Neuronal stem cell (in vitro differentiated cells): Measurements from ENCODE around the gene PITPNM1.
A peak's percentile ranks its signal among the peaks of the same experiment; 100 is the strongest.
"Not testable (repeated sequence)": the region's sequence is repeated elsewhere in the genome, so short reads cannot be mapped to it uniquely, and the experiment has no call there.

ENCODE experiments used
- DNase-seq: peaks from one replicate; pipeline ENCODE4 v3.0.0-alpha.2; 2013; ENCODE audit warnings: low spot score
- H2AFZ ChIP-seq: one replicate; pipeline ENCODE4 v1.6.1; 2013; ENCODE audit warnings: mild to moderate bottlenecking, low read length, inconsistent platforms
- H2AK5ac ChIP-seq: 2 replicates; pipeline ENCODE4 v1.6.1; 2013; ENCODE audit warnings: low read depth, mild to moderate bottlenecking, inconsistent platforms, low read length, moderate library complexity, mixed read lengths
- H2BK120ac ChIP-seq: 2 replicates; pipeline ENCODE4 v1.6.1; 2013; ENCODE audit warnings: low read depth, mild to moderate bottlenecking, inconsistent platforms, low read length, moderate library complexity, mixed read lengths
- H2BK12ac ChIP-seq: one replicate; pipeline ENCODE4 v1.6.1; 2013; ENCODE audit warnings: low read length, inconsistent platforms
- H2BK15ac ChIP-seq: 2 replicates; pipeline ENCODE4 v1.6.1; 2013; ENCODE audit warnings: mild to moderate bottlenecking, low read length, inconsistent platforms, mixed read lengths
- H2BK5ac ChIP-seq: one replicate; pipeline ENCODE4 v1.6.1; 2013; ENCODE audit warnings: inconsistent platforms, mild to moderate bottlenecking, low read length, moderate library complexity
- H3K14ac ChIP-seq: one replicate; pipeline ENCODE4 v1.6.1; 2013; ENCODE audit warnings: low read length, inconsistent platforms
- H3K18ac ChIP-seq: 2 replicates; pipeline ENCODE4 v1.6.1; 2013; ENCODE audit warnings: low read length, inconsistent platforms
- H3K23ac ChIP-seq: 2 replicates; pipeline ENCODE4 v1.6.1; 2013; ENCODE audit warnings: low read depth, mild to moderate bottlenecking, mixed read lengths, low read length, inconsistent platforms; ENCODE audit not compliant: poor library complexity
- H3K27ac ChIP-seq: replicated peaks from 3 replicates; pipeline ENCODE4 v1.5.1; 2013; ENCODE audit warnings: low read length, inconsistent platforms
- H3K27me3 ChIP-seq, 3 experiments: 2 replicates each; pipeline ENCODE4 v1.6.1; 2013; ENCODE audit warnings: low read length in 3 of 3, mild to moderate bottlenecking in 2 of 3, inconsistent platforms in 1 of 3, low read depth in 1 of 3, mixed read lengths in 1 of 3, moderate library complexity in 1 of 3; ENCODE audit not compliant: control insufficient read depth in 3 of 3, insufficient read depth in 3 of 3
- H3K36me3 ChIP-seq, 2 donors: replicated peaks in 1 of 2; 2 replicates each; pipeline ENCODE4 v1.6.1; 2013; ENCODE audit warnings: low read length in 2 of 2; ENCODE audit not compliant: control insufficient read depth in 2 of 2, insufficient read depth in 2 of 2
- H3K4ac ChIP-seq: 2 replicates; pipeline ENCODE4 v1.6.1; 2013; ENCODE audit warnings: inconsistent platforms, mild to moderate bottlenecking, low read length, moderate library complexity
- H3K4me1 ChIP-seq, 2 donors: 1 replicate in 1 of 2; 2 replicates in 1 of 2; pipeline ENCODE4 v1.6.1; 2013; ENCODE audit warnings: low read length in 2 of 2, low read depth in 1 of 2; ENCODE audit not compliant: control insufficient read depth in 2 of 2, insufficient read depth in 1 of 2
- H3K4me2 ChIP-seq: one replicate; pipeline ENCODE4 v1.6.1; 2013; ENCODE audit warnings: mild to moderate bottlenecking, low read length, inconsistent platforms; ENCODE audit not compliant: insufficient read depth, poor library complexity, severe bottlenecking
- H3K4me3 ChIP-seq, 2 donors: 2 replicates each; pipeline ENCODE4 v1.5.1; 2013; ENCODE audit warnings: low read length in 2 of 2, mild to moderate bottlenecking in 2 of 2, inconsistent platforms in 1 of 2, moderate library complexity in 1 of 2
- H3K79me1 ChIP-seq: one replicate; pipeline ENCODE4 v1.6.1; 2013; ENCODE audit warnings: low read depth, mild to moderate bottlenecking, inconsistent platforms, low read length, moderate library complexity
- H3K9ac ChIP-seq: one replicate; pipeline ENCODE4 v1.6.1; 2013; ENCODE audit warnings: mild to moderate bottlenecking, low read depth, low read length, inconsistent platforms; ENCODE audit not compliant: poor library complexity
- H3K9me3 ChIP-seq, 2 donors: replicated peaks in 1 of 2; 2 replicates each; pipeline versions ENCODE3 to v1.6.1; 2013; ENCODE audit warnings: low read length in 2 of 2, mild to moderate bottlenecking in 2 of 2, inconsistent platforms in 1 of 2, low read depth in 1 of 2, mixed read lengths in 1 of 2, moderate library complexity in 1 of 2; ENCODE audit not compliant: control insufficient read depth in 2 of 2, insufficient read depth in 1 of 2
- H4K8ac ChIP-seq: one replicate; pipeline ENCODE4 v1.6.1; 2013; ENCODE audit warnings: low read depth, mild to moderate bottlenecking, inconsistent platforms, low read length, moderate library complexity
- H4K91ac ChIP-seq: one replicate; pipeline ENCODE4 v1.6.1; 2013; ENCODE audit warnings: low read length, low read depth, mild to moderate bottlenecking, inconsistent platforms; ENCODE audit not compliant: poor library complexity
- WGBS, 2 donors: extraction: QIAGEN DNeasy Blood & Tissue Kit; methylation state at CpG; one replicate each; pipeline ENCODE4 v1.1.7; 2013; ENCODE audit warnings: missing lambda C conversion rate in 2 of 2, mixed read lengths in 1 of 2; ENCODE audit not compliant: insufficient read length in 2 of 2, insufficient replicate concordance in 1 of 2; ENCODE audit errors: extremely low coverage in 2 of 2; 5-methylcytosine and 5-hydroxymethylcytosine counted together

PITPNM1 gene

DNA sequence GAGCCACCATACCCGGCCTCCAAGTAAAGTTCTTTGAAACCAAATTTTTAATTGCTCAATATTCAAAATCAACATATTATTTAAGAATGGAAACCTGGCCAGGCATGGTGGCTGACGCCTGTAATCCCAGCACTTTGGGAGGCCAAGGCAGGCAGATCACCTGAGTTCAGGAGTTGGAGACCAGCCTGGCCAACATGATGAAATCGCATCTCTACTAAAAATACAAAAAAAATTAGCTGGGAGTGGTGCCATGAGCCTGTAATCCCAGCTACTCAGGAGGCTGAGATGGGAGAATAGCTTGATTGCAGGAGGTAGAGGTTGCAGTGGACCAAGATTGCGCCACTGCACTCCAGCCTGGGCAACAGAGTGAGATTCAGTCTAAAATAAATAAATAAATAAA is 42.9 kb upstream of the PITPNM1 start:
- not testable (repeated sequence) for DNase-seq, H3K18ac ChIP-seq, H3K9me3 ChIP-seq, H3K27me3 ChIP-seq, H2BK15ac ChIP-seq, H3K23ac ChIP-seq, H4K8ac ChIP-seq, H3K36me3 ChIP-seq, H2AFZ ChIP-seq, H4K91ac ChIP-seq, H2BK5ac ChIP-seq, H3K4ac ChIP-seq, H3K27ac ChIP-seq, H3K14ac ChIP-seq, H3K79me1 ChIP-seq, H3K4me2 ChIP-seq, H3K9ac ChIP-seq, H2AK5ac ChIP-seq, H2BK12ac ChIP-seq, H3K4me3 ChIP-seq, H2BK120ac ChIP-seq, H3K4me1 ChIP-seq
- WGBS, 2 donors = no CpG with 5 or more reads among the region's 4 CpGs

DNA sequence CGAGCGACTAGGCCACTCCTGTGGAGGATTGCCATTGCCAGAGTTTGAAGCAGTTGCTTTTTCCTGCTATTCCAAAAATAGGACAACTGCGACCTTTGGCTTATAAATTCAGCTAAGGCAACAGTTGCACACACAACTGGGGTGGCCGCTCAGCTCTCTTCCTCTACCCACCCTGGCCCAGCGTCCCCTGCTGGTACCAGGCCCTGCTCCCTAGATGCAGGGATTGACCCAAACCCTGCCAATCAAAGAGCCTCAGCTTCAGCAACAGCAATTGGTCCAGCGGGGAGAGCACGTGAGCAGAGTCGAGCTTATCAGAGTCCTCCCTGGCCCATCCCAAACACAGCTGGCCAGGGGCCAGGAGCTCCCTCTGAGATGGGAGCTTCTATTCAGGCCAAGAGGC is 40.1 kb upstream of the PITPNM1 start:
- H4K8ac ChIP-seq = peak overlapping the region; percentile 25
- H3K4me2 ChIP-seq = no peak overlapping the region
- no peaks in the 10 kb centered on the region for H3K9me3 ChIP-seq
- H3K4me3 ChIP-seq = no peak overlapping the region
- H3K9ac ChIP-seq = no peak overlapping the region
- H2BK15ac ChIP-seq = no peak overlapping the region
- peak overlapping the region; percentile 69 for H2AFZ ChIP-seq
- peaks cover 0 to 3% of the 10 kb centered on the region in 2 donors for H3K4me1 ChIP-seq
- WGBS, 2 donors = no CpG with 5 or more reads among the region's 8 CpGs
- H3K4ac ChIP-seq = no peak overlapping the region
- H2AK5ac ChIP-seq = no peak overlapping the region
- H3K18ac ChIP-seq = no peak overlapping the region
- no peaks in the 10 kb centered on the region for H3K79me1 ChIP-seq
- peaks cover 0 to 10% (median 0%) of the 10 kb centered on the region in 3 experiments for H3K27me3 ChIP-seq
- H3K14ac ChIP-seq = no peak overlapping the region
- DNase-seq = no peak
- H2BK5ac ChIP-seq = no peak overlapping the region
- H2BK120ac ChIP-seq = no peak overlapping the region
- no peaks in the 10 kb centered on the region for H3K36me3 ChIP-seq
- no peak overlapping the region for H4K91ac ChIP-seq
- no peak overlapping the region for H3K27ac ChIP-seq
- peak overlapping the region; percentile 9 for H3K23ac ChIP-seq
- H2BK12ac ChIP-seq = no peak overlapping the region

DNA sequence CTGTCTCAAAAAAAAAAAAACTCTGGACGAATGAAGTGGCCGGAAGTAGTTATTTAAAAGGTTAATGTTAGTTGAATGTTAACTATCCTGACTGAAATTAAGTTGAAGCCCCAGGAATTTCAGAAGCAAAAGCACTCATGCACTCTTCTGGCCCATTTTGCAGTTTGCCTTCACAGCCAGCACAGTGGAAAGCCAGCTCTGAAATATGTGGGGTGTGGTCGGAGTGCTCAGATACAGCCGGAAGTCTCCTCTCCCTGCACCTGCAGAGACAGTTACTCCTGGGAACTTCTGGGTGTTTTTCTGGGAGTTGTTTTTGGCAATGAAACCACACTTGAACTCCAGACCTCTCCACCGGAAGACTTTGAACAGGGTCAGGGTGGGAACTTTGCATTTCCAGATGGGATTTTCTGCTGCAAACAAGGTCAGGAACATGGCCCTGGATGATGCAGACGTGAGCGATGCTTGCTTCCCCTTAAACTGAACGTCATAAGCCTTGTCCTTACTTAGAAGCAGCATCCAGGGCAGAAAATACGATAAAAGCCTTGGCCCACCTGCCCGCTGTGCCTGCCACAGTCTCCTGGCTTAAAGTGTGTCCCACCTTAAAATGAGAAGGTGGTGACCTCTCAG is 39.6 kb upstream of the PITPNM1 start:
- no peak overlapping the region for H2BK15ac ChIP-seq
- H3K36me3 ChIP-seq = no peaks in the 10 kb centered on the region
- H4K8ac ChIP-seq = no peak overlapping the region
- H3K4me2 ChIP-seq = no peak overlapping the region
- no peak overlapping the region for H2BK5ac ChIP-seq
- H3K27me3 ChIP-seq = peaks cover 0 to 10% (median 0%) of the 10 kb centered on the region in 3 experiments
- no peak overlapping the region for H3K4ac ChIP-seq
- no CpG with 5 or more reads among the region's 10 CpGs for WGBS, 2 donors
- H2AFZ ChIP-seq = peak overlapping the region; percentile 69
- H2AK5ac ChIP-seq = no peak overlapping the region
- no peaks in the 10 kb centered on the region for H3K9me3 ChIP-seq
- DNase-seq = no peak
- no peak overlapping the region for H3K18ac ChIP-seq
- no peak overlapping the region for H3K14ac ChIP-seq
- H3K23ac ChIP-seq = no peak overlapping the region
- H2BK120ac ChIP-seq = no peak overlapping the region
- H3K4me3 ChIP-seq = no peak overlapping the region
- H3K27ac ChIP-seq = no peak overlapping the region
- H2BK12ac ChIP-seq = no peak overlapping the region
- H3K79me1 ChIP-seq = no peaks in the 10 kb centered on the region
- peaks cover 0 to 3% of the 10 kb centered on the region in 2 donors for H3K4me1 ChIP-seq
- no peak overlapping the region for H4K91ac ChIP-seq
- no peak overlapping the region for H3K9ac ChIP-seq

DNA sequence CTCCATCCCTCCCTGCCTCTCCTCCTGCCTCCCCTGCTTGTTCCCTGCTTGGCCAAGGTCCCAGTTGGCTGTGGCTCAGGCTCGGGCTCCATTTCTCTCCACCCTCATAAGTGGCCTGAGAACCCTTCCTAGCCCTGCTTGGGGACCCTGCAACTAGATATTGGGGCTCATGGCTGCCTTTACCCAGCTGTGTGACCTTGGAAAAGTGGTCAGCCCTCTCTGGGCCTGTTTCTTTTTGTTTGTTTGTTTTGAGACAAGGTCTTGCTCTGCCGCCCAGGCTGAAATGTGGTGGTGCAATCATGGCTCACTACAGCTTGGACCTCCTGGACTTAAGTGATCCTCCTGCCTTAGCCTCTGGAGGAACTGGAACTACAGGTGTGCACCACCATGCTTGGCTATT is 38.4 kb upstream of the PITPNM1 start:
- Histone ChIP-seq H3K23ac (no peak overlapping the region), H3K27me3 (peaks cover 0 to 10% (median 0%) of the 10 kb centered on the region in 3 experiments), H3K4ac (no peak overlapping the region), H2AK5ac (no peak overlapping the region), H3K9ac (no peak overlapping the region), H3K18ac (peak overlapping the region; percentile 20), H2BK120ac (no peak overlapping the region), H3K27ac (no peak overlapping the region), H3K4me3 (no peak overlapping the region), H3K14ac (no peak overlapping the region), H3K79me1 (no peaks in the 10 kb centered on the region), H3K9me3 (no peaks in the 10 kb centered on the region), H2AFZ (no peak overlapping the region), H3K4me1 (peaks cover 0 to 3% of the 10 kb centered on the region in 2 donors), H4K8ac (no peak overlapping the region), H4K91ac (no peak overlapping the region), H2BK15ac (no peak overlapping the region), H3K36me3 (no peaks in the 10 kb centered on the region), H2BK5ac (no peak overlapping the region), H3K4me2 (no peak overlapping the region), H2BK12ac (no peak overlapping the region)
- WGBS, 2 donors = no CpG with 5 or more reads among the region's 2 CpGs
- DNase-seq = no peak
